ENCODE measurements around the gene RASA3.

Gene RASA3

DNA sequence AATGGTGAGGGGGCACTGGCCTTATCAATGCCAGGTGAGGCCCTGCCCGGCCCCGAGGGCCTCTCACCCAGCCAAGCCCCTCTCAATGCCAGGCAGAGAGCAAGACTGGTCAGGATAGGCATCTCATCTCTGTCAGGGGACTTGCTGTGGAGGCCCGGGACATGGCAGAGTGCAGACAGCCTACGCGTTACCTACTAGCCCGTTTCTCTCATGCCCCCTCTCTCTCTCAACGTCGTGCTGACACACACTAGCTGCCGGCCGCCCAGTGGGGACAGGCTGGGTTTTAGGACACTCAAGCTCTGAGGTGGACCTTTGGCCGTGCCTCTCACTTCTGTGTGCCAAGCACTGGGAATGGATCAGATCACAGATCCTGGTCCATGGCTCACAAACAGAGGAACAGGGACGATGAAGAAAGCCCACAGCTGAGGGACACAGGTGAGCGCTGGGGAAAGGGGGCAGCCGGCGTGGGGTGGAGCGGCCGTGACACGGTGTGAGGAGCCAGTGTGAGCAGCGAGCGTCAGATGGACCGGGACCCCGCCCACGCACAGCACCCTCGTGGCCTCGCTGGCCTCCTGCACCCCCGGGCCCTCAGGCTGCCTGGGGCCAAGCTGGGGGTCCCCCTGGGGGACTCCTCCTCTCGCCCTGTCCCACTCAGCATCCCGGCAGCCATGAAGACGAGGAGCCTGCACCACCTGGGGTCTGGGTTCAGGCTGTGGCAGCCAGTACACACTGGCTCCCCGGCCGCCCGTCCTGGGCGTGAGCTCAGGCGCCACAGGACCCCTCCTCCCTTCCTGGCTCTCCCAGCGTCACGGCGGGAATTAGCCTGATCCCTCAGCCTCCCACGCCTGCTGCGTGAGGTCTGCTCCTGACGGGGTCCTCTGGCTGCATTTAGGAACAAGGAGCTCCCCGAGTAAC, 81.6 kb downstream of the RASA3 start:
- DNase-seq (ENCODE audit: extremely low read depth, low read depth) = no peak
- TF ChIP-seq CTCF (IDR thresholded peaks at IDR 0.05; ENCODE audit: low read depth, low read length) = no peak

- no peak for DNase-seq (ENCODE audit: extremely low read depth, low read depth)
- no peak for TF ChIP-seq CTCF (IDR thresholded peaks at IDR 0.05; ENCODE audit: low read depth, low read length)
These were observed 82.8 kb downstream of the RASA3 start for GRCh38 chr13:114049626-114050101.

- no peak for DNase-seq (ENCODE audit: extremely low read depth, low read depth)
- TF ChIP-seq CTCF (IDR thresholded peaks at IDR 0.05; ENCODE audit: low read depth, low read length) = no peak
These were observed 83.4 kb downstream of the RASA3 start for GRCh38 chr13:114049026-114049425.

- TF ChIP-seq CTCF (IDR thresholded peaks at IDR 0.05; ENCODE audit: low read depth, low read length) = no peak
- no peak for DNase-seq (ENCODE audit: extremely low read depth, low read depth)
These were observed 84.0 kb downstream of the RASA3 start for GRCh38 chr13:114048443-114048842.

- TF ChIP-seq CTCF (IDR thresholded peaks at IDR 0.05; ENCODE audit: low read depth, low read length) = no peak
- DNase-seq (ENCODE audit: extremely low read depth, low read depth) = no peak
These were observed 85.0 kb downstream of the RASA3 start for GRCh38 chr13:114047358-114047881.

- no peak for TF ChIP-seq CTCF (IDR thresholded peaks at IDR 0.05; ENCODE audit: low read depth, low read length)
- DNase-seq (ENCODE audit: extremely low read depth, low read depth) = no peak
These were observed 85.9 kb downstream of the RASA3 start for GRCh38 chr13:114046431-114046975.

All from AG09319 (cell line).